GM12801 (cell line): ENCODE results near the gene PRR36.

Experiments used
- CTCF ChIP-seq: IDR thresholded peaks from one replicate; pipeline ENCODE4 v1.5.1; 2011; ENCODE audit warnings: control low read depth; ENCODE audit not compliant: insufficient read length; ENCODE audit errors: extremely low read depth

PRR36 gene

GRCh38 chr19:7914598-7915045 is 40.4 kb upstream of the PRR36 start, which contains the start of gene TGFBR3L:
TGFBR3L (plus strand) TSS chr19:7914830.
- no peak for TF ChIP-seq CTCF

- no peak for TF ChIP-seq CTCF
These were observed 39.9 kb upstream of the PRR36 start for GRCh38 chr19:7914099-7914498.

- no peak for TF ChIP-seq CTCF
These were observed 39.5 kb upstream of the PRR36 start for GRCh38 chr19:7913652-7914051.

GRCh38 chr19:7912697-7913564 is 38.7 kb upstream of the PRR36 start:
- TF ChIP-seq CTCF = no peak

DNA sequence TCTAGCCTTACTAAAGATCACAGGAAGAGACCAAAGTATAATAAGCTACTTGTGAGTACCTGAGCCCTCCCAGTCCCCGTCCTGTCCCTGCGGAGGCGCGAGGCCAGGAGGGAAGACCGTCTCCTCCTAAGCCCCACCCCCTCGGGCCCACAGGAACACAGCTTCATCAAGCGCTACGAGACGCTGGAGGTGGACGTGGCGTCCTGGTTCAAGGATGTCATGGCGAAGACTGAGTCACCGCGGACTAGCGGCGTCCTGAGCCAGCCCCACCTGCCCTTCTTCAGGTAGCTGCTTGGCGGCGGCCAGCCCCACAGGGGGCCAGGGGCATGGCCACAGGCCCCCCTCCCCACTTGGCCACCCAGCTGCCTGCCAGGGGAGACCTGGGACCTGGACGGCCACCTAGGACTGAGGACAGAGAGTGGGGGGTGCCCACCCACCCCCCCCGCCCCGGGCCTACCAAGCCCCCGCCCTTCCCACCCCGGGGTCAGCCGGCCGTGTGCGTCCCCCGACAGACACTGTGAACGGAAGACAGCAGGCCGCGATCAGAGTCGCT is 38.0 kb upstream of the PRR36 start:
- no peak for TF ChIP-seq CTCF

GRCh38 chr19:7911508-7912143 is 37.4 kb upstream of the PRR36 start:
- TF ChIP-seq CTCF = no peak
